Type B pancreatic cell (in vitro differentiated cells): ENCODE measurements around the gene ZNF2. TPM values are rescaled to one million over a fixed set of nuclear protein-coding genes. Genes with fewer than 3 reads are reported as not detected.
A peak's percentile ranks its signal among the peaks of the same experiment; 100 is the strongest.

Experiments used
- DNase-seq: peaks from one replicate; pipeline ENCODE4 v3.0.0; 2021; ENCODE audit warnings: mixed read lengths; ENCODE audit not compliant: unreplicated experiment; ENCODE audit errors: extremely low spot score
- H3K27ac Mint-ChIP-seq: 2 replicates; pipeline ENCODE4 v1.8.0; 2021; ENCODE audit warnings: mild to moderate bottlenecking, mixed read lengths
- H3K27me3 Mint-ChIP-seq: 2 replicates; pipeline ENCODE4 v1.8.0; 2021; ENCODE audit warnings: mixed read lengths
- H3K36me3 Mint-ChIP-seq: 2 replicates; pipeline ENCODE4 v1.8.0; 2021; ENCODE audit warnings: mixed read lengths
- H3K4me1 Mint-ChIP-seq: one replicate; pipeline ENCODE4 v1.8.0; 2021; ENCODE audit warnings: mixed read lengths; ENCODE audit not compliant: unreplicated experiment
- H3K4me3 Mint-ChIP-seq: 2 replicates; pipeline ENCODE4 v1.8.0; 2021; ENCODE audit warnings: mild to moderate bottlenecking, mixed read lengths
- H3K9me3 Mint-ChIP-seq: 2 replicates; pipeline ENCODE4 v1.8.0; 2021; ENCODE audit warnings: mixed read lengths
- total RNA-seq: library from RNA; stranded (reverse); gene quantifications from 2 replicates; pipeline ENCODE4 v1.2.1, GENCODE V29; 2021; ENCODE audit warnings: low replicate concordance
- TF ChIP-seq, protein P1 (sequence below): fragments of 200-600 bp; sonication (generic); conservative IDR thresholded peaks from 2 replicates; pipeline ENCODE4 v1.5.0; 2021; ENCODE audit warnings: antibody characterized with exemption, mild to moderate bottlenecking

ZNF2 gene
- total RNA-seq, 1 donor from 2014 or later, result 6.2 TPM

DNA sequence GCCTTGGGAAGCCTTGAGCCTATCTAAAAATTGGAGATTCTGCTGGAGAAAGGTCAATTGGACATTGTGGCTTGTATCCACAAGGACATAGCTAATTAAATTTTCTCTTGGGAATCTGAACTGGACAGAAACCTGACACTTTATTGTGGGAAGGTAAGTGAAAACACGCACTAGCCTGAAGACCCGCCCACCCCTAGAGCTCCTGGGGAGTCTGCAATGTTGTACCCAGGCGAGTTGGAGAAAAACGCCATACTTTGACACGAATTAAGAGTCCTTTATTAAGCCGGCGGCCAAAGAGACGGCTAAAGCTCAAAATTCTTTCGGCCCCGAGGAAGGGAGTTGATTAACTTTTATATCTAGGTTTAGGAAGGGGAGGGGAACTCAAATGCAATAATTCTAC lies 40.5 kb downstream of the ZNF2 start:
- H3K27ac Mint-ChIP-seq, result peak overlapping the region; percentile 85
- no peak for DNase-seq
- H3K27me3 Mint-ChIP-seq, result peaks cover 4% of the 10 kb centered on the region
- H3K4me3 Mint-ChIP-seq, result peak overlapping the region; percentile 95
- peaks cover 30% of the 10 kb centered on the region for H3K36me3 Mint-ChIP-seq
- peaks cover 13% of the 10 kb centered on the region for H3K4me1 Mint-ChIP-seq
- TF ChIP-seq, protein P1, sequence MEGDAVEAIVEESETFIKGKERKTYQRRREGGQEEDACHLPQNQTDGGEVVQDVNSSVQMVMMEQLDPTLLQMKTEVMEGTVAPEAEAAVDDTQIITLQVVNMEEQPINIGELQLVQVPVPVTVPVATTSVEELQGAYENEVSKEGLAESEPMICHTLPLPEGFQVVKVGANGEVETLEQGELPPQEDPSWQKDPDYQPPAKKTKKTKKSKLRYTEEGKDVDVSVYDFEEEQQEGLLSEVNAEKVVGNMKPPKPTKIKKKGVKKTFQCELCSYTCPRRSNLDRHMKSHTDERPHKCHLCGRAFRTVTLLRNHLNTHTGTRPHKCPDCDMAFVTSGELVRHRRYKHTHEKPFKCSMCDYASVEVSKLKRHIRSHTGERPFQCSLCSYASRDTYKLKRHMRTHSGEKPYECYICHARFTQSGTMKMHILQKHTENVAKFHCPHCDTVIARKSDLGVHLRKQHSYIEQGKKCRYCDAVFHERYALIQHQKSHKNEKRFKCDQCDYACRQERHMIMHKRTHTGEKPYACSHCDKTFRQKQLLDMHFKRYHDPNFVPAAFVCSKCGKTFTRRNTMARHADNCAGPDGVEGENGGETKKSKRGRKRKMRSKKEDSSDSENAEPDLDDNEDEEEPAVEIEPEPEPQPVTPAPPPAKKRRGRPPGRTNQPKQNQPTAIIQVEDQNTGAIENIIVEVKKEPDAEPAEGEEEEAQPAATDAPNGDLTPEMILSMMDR, result no peak
- H3K9me3 Mint-ChIP-seq, result peaks cover 18% of the 10 kb centered on the region

DNA sequence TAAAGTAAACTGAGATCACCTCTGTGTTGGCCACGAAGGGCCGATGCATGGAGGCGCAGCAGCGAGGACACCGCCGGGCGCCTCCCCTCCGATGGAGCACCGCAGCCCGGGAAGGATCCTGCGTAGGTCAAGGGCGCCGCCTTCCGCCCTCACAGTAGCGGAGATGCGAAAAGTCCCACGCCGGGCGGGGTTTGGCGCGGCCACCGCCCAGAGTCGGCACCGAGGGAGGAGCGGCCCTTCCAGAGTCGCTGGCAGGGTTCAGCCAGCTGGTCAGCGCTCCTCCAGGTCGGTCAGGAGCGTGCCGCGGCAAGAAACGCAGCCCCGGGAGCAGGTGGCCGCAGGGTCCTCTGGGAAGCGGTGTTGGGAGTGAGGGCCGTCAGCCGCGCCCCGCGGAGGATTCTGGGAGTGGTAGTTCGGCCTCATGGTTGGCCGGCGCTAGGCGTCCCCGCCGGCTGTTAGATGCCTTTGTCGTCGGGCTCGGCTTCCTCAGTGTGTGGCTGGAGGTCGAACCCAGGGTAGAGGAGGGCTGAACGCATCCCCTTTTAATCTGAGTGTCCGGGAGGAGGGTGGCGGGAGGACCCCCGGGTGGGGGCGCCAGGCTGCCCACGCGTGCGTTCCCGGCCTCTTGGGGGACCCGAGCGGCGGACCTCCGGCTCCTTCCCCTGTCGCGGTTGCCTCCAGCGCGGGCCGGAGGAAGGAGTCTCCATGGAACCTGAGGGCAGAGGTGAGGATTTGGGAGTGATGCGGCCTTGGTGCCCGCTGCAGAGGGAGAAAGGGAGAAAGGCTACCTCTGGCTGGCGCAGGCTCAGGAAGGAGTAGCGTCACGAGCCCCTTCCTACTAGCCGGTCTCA lies 41.7 kb downstream of the ZNF2 start, which contains the start of gene ZNF892:
Gene ZNF892, plus strand, starts transcription at position 411 of the 851 bp plus-strand sequence. Its CDS starts 295 bp downstream, at position 706.
- peak within 1 kb of the TSS; percentile 95 for H3K4me3 Mint-ChIP-seq
- peak; percentile 93 for DNase-seq
- H3K36me3 Mint-ChIP-seq, result peaks cover 42% of the 10 kb centered on the region
- peaks cover 13% of the 10 kb centered on the region for H3K4me1 Mint-ChIP-seq
- H3K9me3 Mint-ChIP-seq, result peaks cover 22% of the 10 kb centered on the region
- TF ChIP-seq, protein P1, result peak; percentile 46
- H3K27me3 Mint-ChIP-seq, result no peaks in the 10 kb centered on the region
- H3K27ac Mint-ChIP-seq, result peak within 1 kb of the TSS; percentile 85

DNA sequence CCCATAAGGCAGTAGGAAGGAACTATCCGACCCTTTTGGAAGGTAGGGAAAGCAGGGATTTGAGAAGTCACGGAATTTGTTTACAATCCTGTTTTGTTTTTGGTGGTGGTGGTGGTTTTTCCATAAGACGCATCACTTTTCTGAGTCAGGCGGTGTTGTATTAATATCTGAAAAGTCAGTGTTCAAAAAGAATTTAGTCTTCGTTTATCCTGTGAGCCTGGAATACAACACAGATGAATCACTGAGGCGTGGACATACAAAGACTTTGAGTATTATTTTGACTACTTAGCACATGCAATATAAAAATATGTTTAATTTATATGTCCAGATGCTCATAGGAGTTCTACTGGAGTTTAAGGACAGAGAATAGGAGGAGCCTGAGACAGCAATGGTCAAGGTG lies 42.5 kb downstream of the ZNF2 start:
- H3K36me3 Mint-ChIP-seq, result peaks cover 50% of the 10 kb centered on the region

DNA sequence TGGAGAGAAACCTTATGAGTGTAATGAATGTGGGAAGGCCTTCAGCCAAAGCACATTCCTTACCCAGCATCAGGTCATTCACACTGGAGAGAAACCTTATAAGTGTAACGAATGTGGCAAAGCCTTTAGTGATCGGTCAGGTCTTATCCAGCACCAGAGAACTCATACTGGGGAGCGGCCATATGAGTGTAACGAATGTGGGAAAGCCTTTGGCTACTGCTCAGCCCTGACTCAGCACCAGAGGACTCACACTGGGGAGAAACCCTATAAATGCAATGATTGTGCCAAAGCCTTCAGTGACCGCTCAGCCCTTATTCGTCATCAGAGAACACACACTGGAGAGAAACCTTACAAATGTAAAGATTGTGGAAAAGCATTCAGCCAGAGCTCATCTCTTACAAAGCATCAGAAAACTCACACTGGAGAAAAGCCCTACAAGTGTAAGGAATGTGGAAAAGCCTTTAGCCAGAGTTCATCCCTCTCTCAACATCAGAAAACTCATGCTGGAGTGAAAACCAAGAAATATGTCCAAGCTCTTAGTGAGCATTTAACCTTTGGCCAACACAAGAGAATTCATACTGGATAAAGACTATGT lies 49.5 kb downstream of the ZNF2 start:
- Mint-ChIP-seq H3K9me3 (peaks cover 54% of the 10 kb centered on the region), H3K27ac (no peak overlapping the region), H3K36me3 (peaks cover 92% of the 10 kb centered on the region), H3K4me1 (no peaks in the 10 kb centered on the region), H3K27me3 (no peaks in the 10 kb centered on the region), H3K4me3 (no peak overlapping the region)
- TF ChIP-seq, protein P1, result no peak
- DNase-seq, result no peak

More for the DNA sequence above, 42.5 kb downstream of the ZNF2 start:
- H3K27ac Mint-ChIP-seq, result peak overlapping the region; percentile 85
- DNase-seq, result no peak
- no peaks in the 10 kb centered on the region for H3K27me3 Mint-ChIP-seq
- peaks cover 13% of the 10 kb centered on the region for H3K4me1 Mint-ChIP-seq
- peak overlapping the region; percentile 95 for H3K4me3 Mint-ChIP-seq
- H3K9me3 Mint-ChIP-seq, result peaks cover 22% of the 10 kb centered on the region
- TF ChIP-seq, protein P1, result no peak

DNA sequence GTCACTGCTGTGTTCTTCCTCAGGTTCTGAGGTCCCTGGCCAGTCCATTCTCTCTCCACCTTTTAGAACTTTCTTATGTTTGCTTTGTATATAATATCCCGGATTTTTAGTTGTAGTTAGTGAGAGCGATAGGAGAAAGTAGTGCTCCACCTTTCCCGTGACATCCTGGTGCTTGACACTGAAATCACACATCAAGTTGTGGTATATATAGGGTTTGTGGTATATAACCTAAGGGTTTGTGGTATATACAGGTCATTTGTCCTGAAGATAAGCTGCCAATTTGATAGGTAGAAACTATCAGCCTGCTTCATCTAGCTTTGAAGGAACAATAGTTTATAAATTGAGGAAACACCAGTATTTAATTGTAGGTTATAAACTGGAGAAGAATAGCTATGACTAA lies 54.8 kb downstream of the ZNF2 start:
- H3K27me3 Mint-ChIP-seq, result no peaks in the 10 kb centered on the region
- no peak overlapping the region for H3K27ac Mint-ChIP-seq
- H3K36me3 Mint-ChIP-seq, result peaks cover 73% of the 10 kb centered on the region
- peaks cover 35% of the 10 kb centered on the region for H3K9me3 Mint-ChIP-seq
- no peaks in the 10 kb centered on the region for H3K4me1 Mint-ChIP-seq
- no peak for DNase-seq
- TF ChIP-seq, protein P1, result no peak
- H3K4me3 Mint-ChIP-seq, result no peak overlapping the region
